Bone marrow (tissue), 2 donors: ENCODE data around the gene ATP6V1F.

Source experiments
- DNase-seq, 2 donors: peaks; one replicate each; lab custom pipeline; 2025; lab: John Stamatoyannopoulos, UW

Gene ATP6V1F

DNA sequence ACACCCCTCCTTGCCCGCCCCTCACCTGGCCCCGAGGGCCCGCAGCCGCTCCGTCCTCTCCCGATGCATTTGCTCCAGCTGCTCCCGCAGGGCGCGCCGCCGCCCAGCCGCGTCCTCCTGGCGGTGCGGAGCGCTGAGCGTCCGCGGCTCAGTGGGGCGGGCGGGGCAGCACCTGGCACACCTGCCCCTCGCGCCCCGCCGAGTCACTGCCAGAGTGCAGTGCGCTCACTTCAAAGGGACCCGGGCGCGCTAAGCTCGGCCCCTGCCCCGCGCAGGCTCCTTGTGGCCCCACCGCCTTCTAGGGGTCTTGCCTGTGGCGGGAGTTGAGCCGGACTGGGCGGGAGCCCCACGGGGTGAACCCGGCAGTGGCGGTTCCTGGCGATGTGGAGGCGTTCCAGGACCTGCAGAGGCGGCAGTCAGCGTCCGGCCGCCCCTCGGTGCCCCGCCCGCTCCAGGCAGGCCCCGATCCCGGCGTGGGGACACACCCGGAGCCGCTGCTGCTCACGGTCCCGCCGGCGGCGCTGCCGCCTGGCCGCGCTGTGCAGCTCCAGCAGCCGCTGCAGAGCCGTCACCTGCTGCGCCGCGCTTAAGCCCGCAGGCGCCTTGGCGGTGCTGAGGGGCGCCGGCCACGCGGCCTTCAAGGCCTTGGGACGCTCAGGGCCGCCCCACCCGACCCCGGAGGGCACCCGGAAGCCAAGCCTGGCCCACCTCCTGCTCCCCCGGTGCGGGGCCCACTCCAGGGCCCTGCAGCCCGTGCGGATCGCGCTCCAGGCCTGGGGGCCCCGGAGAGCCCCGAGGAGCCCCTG is 6.7 kb downstream of the ATP6V1F start:
- peak in 1 of 2 donors; percentile 21 for DNase-seq

GRCh38 chr7:128869944-128870285 is 7.3 kb downstream of the ATP6V1F start:
- DNase-seq, result no peak

- DNase-seq, result no peak
Measured at GRCh38 chr7:128871050-128871449, 8.4 kb downstream of the ATP6V1F start.

- no peak for DNase-seq
Measured at GRCh38 chr7:128872394-128872824, 9.8 kb downstream of the ATP6V1F start.

- DNase-seq, result no peak
Measured at GRCh38 chr7:128873234-128873633, 10.6 kb downstream of the ATP6V1F start.

GRCh38 chr7:128874140-128875031 is 11.7 kb downstream of the ATP6V1F start:
- no peak for DNase-seq

- DNase-seq, result no peak
Measured at GRCh38 chr7:128875523-128875948, 12.9 kb downstream of the ATP6V1F start.

- DNase-seq, result no peak
Measured at GRCh38 chr7:128876127-128876526, 13.5 kb downstream of the ATP6V1F start.

DNA sequence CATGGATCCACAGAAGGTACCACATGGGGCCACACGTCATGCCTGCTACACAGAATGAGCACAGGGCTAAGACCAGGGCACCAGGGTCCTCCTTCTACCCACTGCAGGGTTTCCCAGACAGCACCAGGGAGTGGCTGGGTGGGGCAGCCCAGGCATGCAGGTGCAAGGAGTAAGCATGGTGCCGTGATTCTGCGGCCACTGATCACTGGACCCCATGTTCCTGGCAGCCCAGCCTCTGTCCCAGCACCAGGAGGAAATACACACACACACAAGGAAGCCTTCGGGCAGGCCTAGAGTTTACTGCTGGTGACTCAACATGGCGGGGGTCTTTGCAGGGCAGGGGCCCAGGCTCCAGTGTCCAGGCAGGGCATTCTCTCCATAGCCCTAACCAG is 13.9 kb downstream of the ATP6V1F start:
- DNase-seq, result no peak

GRCh38 chr7:128876978-128877755 is 14.5 kb downstream of the ATP6V1F start:
- no peak for DNase-seq

DNA sequence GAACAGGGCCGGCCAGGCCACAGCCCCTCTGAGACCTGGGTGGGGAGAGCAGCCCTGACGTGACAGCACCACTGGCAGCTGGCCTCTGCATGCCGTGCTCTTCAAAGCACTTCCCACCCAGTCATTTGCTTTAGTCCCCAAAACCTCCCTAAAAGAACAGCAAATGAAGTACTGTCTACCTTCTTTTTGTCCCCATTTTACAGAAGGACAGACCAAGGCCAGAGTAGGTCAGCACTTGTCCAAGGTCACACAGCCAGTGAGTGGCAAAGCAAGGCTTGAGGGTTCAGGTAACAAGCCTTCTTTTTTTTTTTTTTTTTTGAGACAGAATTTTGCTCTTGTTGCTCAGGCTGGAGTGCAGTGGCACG is 15.1 kb downstream of the ATP6V1F start:
- DNase-seq, result no peak

GRCh38 chr7:128878226-128879105 is 15.8 kb downstream of the ATP6V1F start:
- no peak for DNase-seq

GRCh38 chr7:128879461-128879938 is 16.8 kb downstream of the ATP6V1F start:
- DNase-seq, result no peak

GRCh38 chr7:128879939-128880746 is 17.5 kb downstream of the ATP6V1F start:
- no peak for DNase-seq

GRCh38 chr7:128880791-128881457 is 18.3 kb downstream of the ATP6V1F start:
- no peak for DNase-seq

GRCh38 chr7:128881458-128882125 is 18.9 kb downstream of the ATP6V1F start:
- no peak for DNase-seq

DNA sequence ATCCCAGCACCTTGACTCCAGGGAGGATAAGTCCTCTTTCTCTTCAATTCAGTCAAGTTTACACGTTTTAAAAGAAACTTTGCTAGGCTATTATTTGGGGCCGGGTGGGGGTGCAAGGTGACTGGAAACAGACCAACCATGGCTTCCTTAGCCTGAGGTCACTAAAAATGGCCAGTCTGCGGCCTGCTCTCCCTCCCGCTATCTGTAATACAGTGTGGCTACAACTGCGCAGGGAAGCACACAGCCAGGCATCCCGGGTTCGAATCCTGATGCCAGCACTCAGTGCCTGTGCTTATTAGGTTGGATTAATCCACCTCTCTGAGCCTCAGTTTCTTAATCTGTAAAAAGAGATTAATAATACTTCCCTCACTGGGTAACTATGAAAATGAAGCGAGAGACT is 19.5 kb downstream of the ATP6V1F start:
- no peak for DNase-seq

- DNase-seq, result peak; percentile 65 to 68
Measured at GRCh38 chr7:128883622-128884448, 21.2 kb downstream of the ATP6V1F start.
